NCI-H345 (cell line): ENCODE results near the gene TEX22.
A peak's percentile ranks its signal among the peaks of the same experiment; 100 is the strongest.

Source experiments
- DNase-seq: peaks from one replicate; lab custom pipeline; 2025; lab: John Stamatoyannopoulos, UW

The TEX22 gene

DNA sequence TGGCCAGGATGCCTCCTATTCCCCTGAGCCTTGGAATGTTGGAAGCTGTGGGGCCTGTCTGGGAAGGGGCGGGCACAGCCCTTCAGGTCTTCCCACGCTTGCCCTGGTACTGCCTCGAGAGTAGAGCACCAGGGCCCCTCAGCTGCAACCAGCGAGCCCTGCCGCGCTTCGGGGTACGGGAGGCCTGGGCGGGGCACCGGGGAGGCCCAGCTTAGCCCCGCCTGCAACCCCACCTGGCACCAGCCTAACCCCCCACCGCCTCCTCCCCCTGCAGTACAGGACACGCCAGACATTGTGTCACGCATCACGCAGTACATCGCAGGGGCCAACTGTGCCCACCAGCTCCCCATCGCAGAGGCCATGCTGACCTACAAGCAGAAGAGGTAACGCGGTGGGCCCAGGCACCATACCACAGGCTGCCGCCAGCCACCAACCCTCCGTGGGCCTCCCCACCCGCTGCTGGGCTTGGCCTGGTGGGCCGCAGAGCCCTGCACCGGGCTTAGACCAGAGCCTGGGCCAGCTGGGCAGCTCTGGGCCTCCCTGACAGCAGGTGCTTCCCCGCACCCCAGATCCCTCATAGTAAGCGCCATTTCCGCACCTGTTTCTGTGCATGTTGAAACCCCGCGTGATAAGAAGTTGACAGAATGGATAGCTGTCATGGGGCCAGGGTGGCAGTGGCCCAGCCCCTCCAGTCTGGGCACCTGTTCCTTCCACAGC is 13.6 kb upstream of the TEX22 start:
- no peak for DNase-seq

DNA sequence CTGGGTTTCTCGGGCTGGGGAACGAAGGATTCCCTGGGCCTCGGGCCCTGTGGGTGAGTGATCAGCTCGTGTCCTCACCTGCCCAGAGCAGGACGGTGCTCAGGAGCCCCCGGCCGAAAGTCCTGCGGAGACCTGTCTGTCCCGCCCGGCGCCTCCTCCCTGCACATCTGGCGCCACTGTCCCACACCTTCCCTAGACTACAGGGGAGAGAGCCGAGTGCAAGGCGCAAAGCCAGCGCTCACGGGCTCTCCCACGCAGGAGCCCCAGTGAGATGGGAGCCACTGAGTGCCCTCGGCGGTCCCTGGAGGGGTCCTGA is 13.1 kb upstream of the TEX22 start:
- no peak for DNase-seq

DNA sequence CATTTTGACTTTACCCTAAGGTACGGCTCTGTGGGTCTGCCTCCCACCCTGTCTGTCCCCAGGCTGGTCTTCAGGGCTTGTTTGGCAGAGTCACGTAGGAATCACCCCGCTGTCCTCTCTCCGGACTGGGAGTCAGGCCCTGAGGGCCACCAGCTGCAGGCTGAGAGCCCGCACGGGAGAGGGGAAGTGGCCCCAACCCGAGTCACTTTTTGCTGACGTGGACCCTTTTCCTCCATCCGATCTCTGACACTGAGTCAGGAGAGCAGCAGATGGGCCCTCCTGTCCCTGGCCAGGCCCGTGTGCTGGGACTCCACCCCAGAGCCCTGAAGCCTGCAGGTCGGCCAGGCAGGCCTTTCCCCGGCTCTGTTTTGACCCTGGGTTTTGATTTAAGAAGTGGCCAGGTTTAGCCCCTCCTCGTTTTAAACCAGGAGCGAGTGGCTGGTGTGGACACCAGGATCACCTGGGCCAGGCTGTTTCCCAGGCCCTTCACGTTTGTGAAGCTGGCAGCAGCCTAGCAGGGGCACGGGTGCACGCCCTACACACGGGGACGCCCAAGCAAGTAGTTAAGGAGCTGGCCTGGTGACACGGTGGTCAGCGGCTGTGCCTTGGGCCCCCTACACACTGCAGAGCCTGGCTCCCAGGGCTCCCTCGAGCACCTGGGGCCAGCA is 12.5 kb upstream of the TEX22 start:
- no peak for DNase-seq

DNA sequence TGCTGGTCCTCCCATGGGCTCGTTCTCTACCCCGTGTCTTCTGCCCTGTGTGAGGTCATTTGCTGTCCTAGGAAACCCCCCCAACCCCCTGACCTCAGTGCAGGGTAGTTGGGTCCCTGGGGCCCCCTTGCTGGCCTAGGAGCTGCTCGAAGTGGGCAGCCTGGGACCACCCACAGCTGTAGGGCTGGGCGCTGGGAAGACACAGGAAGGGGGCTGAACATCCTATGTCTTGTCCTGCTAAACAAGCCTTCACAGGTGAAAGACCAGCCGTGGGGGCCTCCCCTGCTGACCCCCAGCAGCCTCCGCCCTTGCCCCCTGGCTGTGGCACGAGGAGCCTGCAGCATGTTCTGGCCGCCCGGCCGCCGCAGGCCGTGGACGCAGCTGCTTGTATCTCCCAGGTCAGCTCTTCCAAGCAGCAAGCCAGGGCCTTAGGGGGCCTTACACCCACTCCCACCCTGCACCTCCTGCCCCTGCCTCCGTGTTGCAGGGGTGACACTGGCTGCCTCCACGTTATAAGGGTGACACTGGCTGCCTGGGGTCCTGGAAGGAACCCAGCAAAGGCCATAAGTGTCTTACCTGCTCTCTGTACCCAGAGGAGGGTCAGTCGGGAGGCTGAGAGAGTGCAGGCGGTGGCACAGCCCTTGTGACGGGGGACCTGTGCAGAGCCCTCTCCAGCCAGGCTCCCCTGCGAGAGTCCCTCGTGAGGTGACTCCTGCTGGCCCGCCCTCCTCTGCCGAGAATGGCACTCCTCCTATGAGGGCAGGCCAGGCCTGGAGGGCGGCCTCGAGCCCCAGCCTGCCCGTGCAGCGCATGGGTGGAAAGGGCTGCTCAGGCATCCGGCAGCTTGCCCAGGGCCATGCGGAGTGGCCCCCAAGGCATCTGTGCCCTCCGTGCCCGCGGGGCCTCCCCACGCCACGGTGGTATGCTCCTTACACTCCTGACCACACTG is 11.5 kb upstream of the TEX22 start:
- no peak for DNase-seq

DNA sequence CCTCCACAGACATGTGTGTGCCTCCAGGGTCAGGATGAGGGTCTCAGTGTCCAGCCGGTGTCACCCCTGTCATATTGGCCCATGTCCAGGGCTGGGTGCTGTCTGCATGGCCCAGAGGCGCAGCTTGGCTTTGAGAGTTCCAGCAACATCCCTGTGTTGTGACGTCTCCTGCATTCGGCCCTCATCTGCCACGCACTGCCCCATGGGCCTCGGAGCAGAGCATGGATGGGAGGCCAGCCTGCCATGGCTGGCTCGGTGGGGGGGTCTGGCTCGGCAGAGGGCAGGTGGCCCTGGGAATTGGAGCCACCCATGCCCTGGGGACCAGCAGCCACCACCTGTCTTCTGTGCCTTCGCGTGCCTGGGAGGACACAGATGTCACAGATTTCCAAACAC is 10.8 kb upstream of the TEX22 start:
- no peak for DNase-seq

DNA sequence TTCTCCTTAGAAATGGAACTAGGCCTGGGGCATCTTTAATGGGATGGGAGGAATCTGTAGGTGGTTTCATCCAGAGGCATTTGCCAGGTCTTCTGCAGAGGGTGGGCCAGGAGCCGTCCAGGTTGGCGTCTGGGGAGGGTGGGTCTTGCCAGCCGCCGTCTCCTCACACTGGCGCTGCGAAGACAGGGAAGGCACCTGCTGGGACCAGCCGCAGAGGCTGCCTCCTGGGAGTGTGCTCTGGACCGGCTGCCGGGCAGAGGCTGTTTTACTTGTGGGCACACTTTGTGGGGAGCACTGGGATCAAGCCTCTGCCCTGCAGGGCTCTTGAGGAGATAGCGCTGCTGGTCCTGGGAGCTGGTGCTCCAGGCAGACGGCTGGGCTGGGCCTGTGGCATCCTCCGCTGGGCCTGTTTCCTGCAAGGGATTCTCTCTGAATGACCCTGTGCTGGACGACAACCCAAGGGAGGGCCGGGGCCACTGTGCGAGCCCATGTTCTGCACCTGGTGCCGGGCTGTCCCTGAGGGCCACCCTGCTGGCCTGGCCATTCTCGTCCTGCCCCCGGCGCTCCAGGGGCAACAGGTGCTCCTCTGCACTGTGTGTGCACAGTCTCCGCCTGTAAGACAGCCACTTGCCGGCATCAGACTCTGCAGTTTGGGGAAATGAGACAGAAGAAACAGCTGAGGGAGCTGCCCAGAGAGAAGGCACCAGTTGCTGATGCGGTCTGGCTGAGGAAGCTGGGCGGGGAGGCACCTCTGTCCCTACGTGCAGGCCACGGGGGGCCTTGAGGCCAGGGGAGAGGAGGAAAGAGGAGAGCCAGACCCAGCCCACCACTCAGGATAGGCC is 10.0 kb upstream of the TEX22 start:
- DNase-seq: no peak

DNA sequence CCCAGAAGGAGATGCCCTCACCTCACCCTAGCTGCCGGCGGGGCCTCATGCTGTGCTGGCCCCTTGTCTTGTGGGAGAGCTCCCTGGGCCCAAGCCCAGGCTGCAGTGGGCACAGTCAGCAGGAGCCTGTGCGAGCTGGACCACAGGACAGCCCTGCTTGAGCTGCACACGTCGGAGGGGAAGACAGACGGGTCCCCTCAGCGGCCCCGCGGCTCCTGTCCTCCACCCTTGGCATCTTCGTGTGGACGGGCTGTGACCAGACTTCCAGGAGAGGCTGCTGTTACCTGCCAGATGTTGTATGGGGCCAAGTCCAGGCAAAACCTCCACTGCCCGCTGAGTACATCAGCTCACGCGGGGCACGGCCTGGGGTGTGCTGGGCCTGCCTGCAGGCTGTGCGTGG is 9.4 kb upstream of the TEX22 start:
- DNase-seq: no peak

DNA sequence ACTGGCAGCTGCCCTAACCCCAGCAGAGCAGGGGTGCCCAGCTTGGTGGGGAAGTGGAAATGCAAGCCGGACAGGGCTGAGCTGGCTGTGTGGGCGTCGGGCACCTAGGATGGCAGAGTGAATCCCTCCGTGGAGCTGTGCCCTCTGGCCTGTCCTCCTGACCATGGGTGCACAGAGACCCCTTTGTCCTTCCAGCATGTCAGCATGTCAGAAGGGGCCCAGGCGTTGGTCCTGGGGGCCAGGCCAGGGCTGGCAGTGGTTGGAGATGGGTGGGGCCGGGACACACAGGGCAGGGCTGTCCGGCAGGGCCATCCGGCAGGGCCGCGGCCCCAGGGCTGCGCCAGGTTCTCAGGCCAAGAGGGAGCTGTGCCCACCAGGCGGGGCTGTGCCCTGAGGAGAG is 8.8 kb upstream of the TEX22 start:
- no peak for DNase-seq

DNA sequence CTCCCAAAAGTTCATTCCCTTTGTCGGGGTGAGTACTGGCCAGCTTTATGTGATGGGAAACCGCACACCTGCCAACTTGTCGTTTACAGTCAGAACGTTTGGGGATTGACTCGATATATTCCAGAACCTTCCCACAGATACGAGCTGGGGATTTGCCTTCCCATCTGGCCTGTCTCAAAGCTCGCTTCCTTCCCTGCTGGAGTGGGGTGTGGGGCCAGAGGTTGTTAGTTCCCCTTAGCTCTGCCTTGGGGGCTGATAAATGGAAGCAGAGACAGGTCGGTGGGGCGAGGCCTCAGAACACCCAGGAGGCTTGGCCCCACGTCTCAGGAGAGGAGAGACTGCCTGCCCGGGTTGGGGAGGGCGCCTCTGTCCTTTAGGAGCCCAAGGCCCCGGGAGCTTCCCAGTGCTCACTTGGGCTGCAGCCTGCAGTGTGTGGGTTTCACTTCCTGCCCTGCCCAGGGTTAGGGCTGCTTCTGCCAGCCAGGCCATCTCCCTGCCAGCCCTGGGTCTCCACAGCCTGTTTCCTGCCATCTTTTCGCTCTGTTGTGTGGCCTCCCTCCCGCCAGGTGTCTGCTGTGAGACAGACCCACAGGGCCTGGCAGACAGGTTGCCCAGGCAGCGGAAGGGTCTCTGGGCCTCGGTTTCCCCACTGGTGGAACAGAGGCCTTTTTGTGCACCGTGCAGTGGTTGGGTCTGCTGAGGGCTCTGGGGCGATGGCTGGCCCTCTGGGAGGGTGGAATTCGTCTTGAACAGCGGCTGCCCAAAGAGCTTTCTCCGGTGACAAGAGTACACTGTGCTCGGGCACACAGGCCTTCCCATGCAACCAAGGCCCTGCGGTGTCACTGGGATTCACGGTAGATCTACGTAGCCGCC is 8.1 kb upstream of the TEX22 start:
- DNase-seq: no peak

DNA sequence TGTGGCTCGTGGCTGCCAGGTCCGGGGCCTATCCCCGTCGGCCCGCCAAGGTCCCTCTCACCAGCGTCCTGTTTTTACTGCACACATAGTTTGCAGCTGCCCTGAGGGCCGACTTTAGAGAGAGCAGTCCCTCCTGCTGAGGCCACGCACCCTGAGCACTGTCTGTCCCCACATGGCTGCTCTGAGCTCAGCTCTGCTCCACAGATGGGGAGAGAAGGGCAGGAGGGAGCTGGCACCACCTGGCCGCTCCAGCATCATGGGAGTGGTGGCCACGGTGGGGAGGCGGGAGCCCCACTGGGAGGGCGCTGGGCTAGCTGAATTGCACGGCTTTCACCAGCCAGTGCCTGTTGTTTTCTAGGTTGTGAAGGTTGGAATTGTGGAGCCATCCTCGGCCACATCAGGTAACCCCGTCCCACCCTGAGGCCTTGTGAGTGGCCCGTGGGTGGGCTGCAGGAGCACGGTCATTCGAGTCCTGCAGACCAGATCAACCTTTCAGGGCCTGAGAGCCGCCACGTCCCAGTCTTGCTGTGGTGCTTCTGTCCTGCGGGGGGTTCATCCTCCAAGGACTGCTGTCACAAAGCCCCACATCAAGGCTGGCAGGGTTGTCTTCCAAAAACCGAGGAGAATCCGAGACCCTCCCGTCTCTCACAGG is 7.4 kb upstream of the TEX22 start:
- DNase-seq: no peak

DNA sequence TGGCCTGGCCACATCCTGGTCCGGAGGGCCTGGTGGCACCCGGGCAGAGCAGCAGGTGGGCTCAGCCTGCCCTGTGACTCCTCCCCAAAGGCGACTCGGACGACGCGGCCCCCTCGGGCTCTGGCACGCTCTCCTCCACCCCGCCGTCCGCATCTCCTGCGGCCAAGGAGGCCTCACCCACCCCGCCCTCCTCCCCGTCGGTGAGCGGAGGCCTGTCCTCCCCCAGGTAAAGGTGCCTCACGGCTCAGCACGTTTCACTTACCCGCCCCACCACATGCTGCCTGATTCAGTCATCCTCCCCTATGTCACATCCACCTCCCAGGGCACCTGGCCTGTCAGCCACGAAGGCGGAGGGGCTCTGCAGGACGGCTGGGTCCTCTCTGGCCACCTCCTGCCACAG is 6.8 kb upstream of the TEX22 start:
- DNase-seq: no peak

DNA sequence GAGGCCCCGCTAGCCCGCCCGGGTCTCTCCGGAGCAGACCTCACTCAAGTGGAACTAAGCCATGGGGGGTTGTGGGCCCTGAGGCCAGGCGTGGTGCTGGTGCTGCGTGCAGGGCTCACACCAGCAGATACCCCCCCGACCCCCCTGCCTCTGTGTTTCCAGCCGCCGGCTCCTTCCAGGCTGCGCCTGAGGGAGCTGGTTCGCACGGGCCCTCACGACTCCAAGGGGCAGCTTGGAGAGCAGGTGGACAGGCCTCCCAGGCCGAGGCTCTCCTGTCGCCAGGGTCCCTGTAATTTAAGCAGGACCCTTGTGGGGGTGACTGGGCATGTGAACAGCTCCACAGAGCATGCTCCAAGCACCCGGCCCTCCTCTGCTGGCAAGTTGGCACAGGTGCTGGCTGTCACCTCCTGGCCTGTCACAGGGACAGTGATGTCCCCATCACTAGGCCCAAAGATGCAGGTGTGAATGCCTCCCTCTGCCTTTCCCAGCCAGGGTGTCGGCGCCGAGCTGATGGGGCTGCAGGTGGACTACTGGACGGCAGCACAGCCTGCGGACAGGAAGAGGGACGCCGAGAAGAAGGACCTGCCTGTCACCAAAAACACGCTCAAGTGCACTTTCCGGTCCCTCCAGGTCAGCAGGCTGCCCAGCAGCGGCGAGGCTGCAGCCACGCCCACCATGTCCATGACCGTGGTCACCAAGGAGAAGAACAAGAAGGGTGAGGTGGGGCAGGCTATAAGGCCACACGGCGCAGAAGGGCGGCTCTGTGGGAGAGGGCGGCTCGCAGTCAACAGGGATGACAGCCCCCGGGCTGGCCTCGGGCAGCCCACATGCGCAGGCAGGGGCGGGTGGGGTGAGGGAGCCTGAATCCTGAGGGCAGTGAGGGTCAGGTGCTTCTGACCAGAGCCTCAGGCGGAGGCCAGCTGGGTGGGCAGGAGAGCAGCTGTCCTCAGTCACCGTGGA is 5.9 kb upstream of the TEX22 start:
- DNase-seq: no peak

DNA sequence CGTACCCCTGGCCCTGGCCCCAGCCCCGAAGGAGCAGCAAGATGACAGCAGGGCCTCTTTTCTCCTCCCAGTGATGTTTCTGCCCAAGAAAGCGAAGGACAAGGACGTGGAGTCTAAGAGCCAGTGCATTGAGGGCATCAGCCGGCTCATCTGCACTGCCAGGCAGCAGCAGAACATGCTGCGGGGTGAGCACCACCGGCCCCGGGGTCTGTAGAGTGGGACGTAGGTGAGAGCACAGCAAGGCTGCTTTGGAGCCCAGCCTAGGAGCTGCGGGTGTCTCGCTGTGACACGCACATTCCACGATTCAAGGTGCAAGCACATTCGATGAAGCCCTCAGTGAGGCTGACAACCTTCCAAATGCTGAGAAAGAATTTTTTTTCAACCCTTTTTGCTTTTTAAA is 5.2 kb upstream of the TEX22 start:
- DNase-seq: no peak

DNA sequence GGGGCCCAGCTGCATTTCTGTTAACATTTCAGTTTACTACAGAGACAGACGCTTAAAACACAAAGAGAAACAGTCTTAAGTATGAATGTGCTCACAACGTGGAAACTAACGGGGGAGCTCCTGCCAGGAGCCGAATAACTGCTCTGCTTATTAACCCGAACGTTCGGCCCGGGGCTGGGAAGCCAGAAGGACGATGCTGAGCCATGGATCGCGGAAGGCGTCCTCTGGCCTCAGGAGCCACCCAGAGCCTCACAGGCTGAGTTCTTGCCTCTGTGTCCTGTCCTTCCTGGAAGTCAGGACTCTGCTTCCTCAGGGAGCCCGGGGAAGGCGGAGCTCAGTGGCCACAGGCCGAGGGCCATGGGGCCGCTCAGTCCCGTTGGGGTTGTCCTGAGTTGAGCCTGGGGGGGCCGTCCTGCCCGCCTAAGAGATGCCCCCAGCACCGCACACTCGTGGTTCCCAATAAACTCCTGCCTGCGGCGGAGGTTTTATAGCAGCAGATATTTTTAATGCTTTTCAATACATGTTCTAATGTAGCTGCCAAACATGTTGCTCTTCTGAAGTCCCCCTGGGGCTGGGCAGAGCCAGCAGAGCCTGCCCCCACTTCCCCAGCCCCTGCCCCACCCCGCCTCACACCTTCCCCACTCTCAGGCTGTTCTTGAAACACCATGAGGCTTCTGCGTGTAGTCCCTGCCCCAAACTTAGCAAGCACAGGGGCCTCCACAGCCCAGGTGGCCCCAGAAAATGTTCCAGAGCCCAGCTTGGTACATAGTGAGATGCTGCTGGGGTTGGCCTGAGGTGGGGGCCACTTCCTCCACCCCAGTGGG is 3.4 kb upstream of the TEX22 start:
- DNase-seq: no peak

DNA sequence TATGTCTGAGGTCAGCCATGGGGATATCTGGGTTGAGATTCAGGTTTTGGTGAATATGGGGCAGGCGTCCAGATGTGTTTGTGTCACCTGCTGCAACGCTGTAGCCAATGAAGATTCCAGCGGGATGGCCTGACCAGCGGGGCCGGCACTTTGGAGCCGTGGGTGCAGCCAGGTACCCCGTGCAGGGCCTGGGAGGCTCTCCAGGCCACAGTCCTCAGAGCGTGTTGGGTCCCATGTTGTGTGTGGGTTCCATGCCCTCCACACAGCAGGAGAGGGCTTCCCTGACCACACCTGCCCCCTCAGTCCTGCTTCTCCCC is 2.8 kb upstream of the TEX22 start:
- DNase-seq: no peak

DNA sequence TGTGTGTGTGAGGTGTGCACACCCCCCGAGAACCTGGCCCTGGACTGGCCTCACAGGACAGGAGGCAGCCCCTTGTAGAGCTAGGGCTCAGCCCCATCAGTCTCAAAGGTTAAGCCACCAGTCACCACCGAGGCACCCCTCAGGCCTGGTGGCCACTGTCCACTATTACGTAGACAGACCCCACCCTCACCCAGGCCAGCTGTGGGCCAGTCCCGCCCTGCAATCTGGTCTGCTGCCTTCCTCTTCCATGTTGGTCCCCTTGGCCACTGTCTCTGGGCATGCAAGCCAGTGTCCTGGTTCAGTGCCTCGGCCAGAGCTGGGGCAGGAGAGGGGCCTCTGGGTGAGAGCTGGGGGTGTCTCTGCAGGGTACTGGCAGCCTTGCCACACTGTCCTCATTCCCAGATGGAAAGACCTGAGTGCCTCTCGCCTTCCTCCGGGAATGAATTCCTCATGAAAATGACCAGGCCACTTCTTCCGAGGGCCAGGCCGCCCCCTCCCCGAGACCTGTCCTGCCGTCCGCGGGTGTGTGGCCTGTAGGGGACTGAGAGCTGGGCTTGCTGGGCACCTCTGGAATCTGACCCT is 897 bp upstream of the TEX22 start:
- no peak for DNase-seq

DNA sequence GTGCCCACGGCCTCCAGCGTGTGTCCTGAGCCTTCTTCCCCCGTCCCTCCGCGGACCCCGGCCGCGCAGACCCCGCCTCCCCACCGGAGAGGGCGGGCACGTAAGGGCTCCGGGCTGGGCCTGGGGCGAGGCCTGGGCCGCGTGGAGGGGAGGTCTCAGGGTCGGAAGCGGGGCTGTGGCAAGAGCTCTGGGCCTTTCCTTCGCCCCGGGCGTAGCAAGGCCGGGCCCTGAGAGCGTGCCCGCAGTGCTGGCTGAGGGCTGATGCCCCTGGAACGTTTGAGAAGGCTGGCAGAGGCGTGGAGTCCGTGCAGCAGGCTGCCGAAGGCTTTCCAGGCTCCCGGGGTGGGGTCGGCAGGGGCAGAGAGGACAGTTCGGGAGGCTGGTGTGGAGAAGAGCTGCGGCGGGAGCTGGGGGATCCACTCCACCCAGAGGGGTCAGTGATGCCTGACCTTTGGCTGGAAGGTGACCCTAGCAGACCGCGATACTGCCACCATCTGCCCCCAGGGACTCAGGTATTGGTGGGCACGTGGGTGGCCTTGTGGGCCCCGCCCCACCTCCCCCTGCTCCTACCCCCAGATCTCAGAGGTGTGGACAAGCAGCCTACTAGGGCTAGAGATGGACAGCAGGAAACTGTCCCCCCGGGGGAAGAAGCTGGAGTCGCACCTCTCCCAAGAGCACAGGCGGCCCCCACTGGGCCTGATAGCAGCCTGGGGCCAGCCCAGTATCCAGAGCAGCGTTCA is 558 bp downstream of the TEX22 start:
- peak; percentile 61 for DNase-seq

DNA sequence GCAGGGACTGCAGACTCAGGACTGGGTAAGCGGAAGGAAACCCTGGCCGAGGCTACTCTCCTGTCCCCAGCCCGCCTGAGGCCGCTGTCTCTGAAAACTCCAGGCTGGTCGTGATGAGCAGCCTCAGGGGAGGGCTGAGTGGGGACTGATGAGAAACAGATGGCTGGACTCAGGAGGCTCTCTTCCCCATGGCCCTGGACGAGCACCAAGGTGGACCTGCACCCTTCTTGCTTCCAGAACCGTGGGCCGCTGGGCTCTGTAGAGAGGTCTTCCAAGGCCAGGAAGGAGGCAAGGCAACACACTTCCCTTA is 1.1 kb downstream of the TEX22 start:
- DNase-seq: no peak
